Neural progenitor cell (in vitro differentiated cells): Measurements from ENCODE around the gene IFT122.

ENCODE experiments used
- CTCF ChIP-seq: fragments of 200-600 bp; sonication (generic); IDR thresholded peaks from 2 replicates; pipeline ENCODE4 v1.5.1; 2017; ENCODE audit warnings: antibody characterized with exemption, mild to moderate bottlenecking
- EZH2 ChIP-seq: fragments of 200-600 bp; sonication (generic); IDR thresholded peaks from 2 replicates; pipeline ENCODE4 v1.6.1; 2017; ENCODE audit warnings: antibody characterized with exemption, mild to moderate bottlenecking, moderate library complexity
- EZH2phosphoT487 ChIP-seq: fragments of 200-600 bp; sonication (generic); IDR thresholded peaks from 2 replicates; pipeline ENCODE4 v1.6.1; 2017; ENCODE audit warnings: antibody characterized with exemption

GRCh38 chr3:129402210-129402609, 37.8 kb upstream of the IFT122 start:
- TF ChIP-seq CTCF (no peak), EZH2 (no peak), EZH2phosphoT487 (no peak)
